Neural progenitor cell (in vitro differentiated cells): ENCODE data around the gene KBTBD8.

Experiments
- EZH2 ChIP-seq: fragments of 200-600 bp; sonication (generic); IDR thresholded peaks from 2 replicates; pipeline ENCODE4 v1.6.1; 2017; ENCODE audit warnings: antibody characterized with exemption, mild to moderate bottlenecking, moderate library complexity
- TF ChIP-seq, protein P1 (sequence below): fragments of 200-600 bp; sonication (generic); IDR thresholded peaks from 2 replicates; pipeline ENCODE4 v1.5.1; 2017; ENCODE audit warnings: antibody characterized with exemption, mild to moderate bottlenecking

DNA sequence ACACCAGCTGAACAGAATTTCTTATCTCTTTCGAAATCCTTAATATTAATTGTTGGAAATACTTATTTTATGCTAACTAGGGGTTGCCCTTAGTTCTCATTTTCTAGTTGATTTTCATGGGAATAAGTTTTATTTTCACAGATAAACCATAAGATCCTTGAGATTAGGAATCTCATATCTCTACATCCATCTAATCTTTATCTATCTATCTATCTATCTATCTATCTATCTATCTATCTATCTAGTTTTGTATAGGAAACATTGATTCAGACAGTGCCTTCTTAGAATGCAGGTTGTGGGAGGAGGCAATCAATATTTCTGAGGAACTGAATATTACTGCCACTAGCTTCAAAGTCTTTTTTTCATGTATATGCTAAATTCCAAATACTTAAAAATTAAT lies 3.5 kb upstream of the KBTBD8 start:
- TF ChIP-seq, protein P1, sequence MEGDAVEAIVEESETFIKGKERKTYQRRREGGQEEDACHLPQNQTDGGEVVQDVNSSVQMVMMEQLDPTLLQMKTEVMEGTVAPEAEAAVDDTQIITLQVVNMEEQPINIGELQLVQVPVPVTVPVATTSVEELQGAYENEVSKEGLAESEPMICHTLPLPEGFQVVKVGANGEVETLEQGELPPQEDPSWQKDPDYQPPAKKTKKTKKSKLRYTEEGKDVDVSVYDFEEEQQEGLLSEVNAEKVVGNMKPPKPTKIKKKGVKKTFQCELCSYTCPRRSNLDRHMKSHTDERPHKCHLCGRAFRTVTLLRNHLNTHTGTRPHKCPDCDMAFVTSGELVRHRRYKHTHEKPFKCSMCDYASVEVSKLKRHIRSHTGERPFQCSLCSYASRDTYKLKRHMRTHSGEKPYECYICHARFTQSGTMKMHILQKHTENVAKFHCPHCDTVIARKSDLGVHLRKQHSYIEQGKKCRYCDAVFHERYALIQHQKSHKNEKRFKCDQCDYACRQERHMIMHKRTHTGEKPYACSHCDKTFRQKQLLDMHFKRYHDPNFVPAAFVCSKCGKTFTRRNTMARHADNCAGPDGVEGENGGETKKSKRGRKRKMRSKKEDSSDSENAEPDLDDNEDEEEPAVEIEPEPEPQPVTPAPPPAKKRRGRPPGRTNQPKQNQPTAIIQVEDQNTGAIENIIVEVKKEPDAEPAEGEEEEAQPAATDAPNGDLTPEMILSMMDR, result no peak
- TF ChIP-seq EZH2, result no peak
